Activated CD4-positive, alpha-beta memory T cell treated with anti-CD3 and anti-CD28 coated beads for 36 hours (primary cell): ENCODE measurements around the gene CRYM. TPM values are rescaled to one million over a fixed set of nuclear protein-coding genes. Genes with fewer than 3 reads are reported as not detected.
"Not testable (repeated sequence)": the region's sequence is repeated elsewhere in the genome, so short reads cannot be mapped to it uniquely, and the experiment has no call there.

ENCODE experiments used
- CTCF ChIA-PET: fragments of 350-600 bp; sonication (Branson Sonifier 250); formaldehyde crosslinking; loops from one replicate; lab custom pipeline; 2021; ENCODE audit warnings: antibody characterized with exemption, inconsistent platforms; lab: Charles Lee
- POLR2A ChIA-PET: fragments of 350-600 bp; sonication (Branson Sonifier 250); formaldehyde crosslinking; loops from one replicate; lab custom pipeline; 2021; ENCODE audit warnings: antibody characterized with exemption; lab: Charles Lee
- DNase-seq: peaks from one replicate; pipeline ENCODE4 v3.0.0-alpha.2; 2020
- H3K27ac Mint-ChIP-seq: one replicate; pipeline ENCODE4 v1.8.0; 2021; ENCODE audit warnings: mixed read lengths
- H3K27me3 Mint-ChIP-seq: one replicate; pipeline ENCODE4 v1.8.0; 2021; ENCODE audit warnings: mixed read lengths
- H3K36me3 Mint-ChIP-seq: one replicate; pipeline ENCODE4 v1.8.0; 2021; ENCODE audit warnings: mixed read lengths
- H3K4me1 Mint-ChIP-seq: one replicate; pipeline ENCODE4 v1.8.0; 2021; ENCODE audit warnings: low read depth, mixed read lengths
- H3K4me3 Mint-ChIP-seq: one replicate; pipeline ENCODE4 v1.8.0; 2021; ENCODE audit warnings: mild to moderate bottlenecking, mixed read lengths
- H3K9me3 Mint-ChIP-seq: one replicate; pipeline ENCODE4 v1.8.0; 2021; ENCODE audit warnings: mixed read lengths
- intact Hi-C: fragments of 100-400 bp; cut with micrococcal nuclease; formaldehyde crosslinking; loops from one replicate; pipeline ENCODE4 v1.15.1; 2023
- total RNA-seq, 2 experiments: library from RNA; stranded (reverse); gene quantifications; one replicate each; pipeline ENCODE4 v1.2.3, GENCODE V29; 2021

CRYM gene
- not detected for total RNA-seq

DNA sequence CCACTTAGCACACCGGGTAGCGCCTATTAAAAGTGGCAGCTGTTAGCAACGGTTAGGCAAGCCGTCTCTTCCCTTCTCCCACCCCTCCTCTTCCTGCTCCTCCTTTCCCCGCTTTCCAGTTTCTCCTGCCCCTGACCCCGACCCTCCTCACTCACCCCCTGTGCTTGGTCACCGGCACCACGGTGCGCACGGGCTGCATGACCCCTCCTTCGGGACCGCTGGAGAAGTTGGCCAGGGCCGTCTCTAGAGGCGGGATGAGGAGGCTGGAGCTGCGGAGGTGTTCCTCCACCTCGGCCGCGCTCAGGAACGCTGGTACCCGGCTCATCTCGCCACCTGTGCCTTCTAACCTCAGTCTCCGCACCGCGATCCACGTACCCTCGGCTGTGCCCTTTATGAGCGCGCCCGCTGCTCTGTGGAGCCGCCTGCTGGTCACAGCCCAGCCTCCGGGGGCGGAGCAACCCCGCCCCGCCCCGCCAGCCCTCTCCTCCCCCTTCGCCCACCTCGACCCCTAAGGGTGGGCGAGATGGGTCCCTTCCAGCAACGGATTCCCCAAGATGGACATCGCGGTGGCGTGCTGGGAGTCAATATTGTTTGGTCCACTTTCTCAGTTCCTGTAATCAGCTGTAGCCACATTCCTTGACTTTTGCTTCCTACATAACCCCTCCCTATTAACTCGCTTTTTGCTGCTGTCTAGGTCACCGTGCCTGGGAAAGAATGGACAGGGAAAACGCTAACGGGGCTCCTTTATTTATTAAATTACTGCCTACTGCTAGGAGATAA is at the start of gene CRYM:
TSS of gene CRYM (minus strand) at position 364 of the 780 bp plus-strand sequence. CDS start at position 325, 39 bp downstream.
- Mint-ChIP-seq H3K4me1 (no peaks in the 10 kb centered on the region), H3K36me3 (no peaks in the 10 kb centered on the region), H3K27ac (no peak within 1 kb of the TSS), H3K9me3 (no peaks in the 10 kb centered on the region), H3K27me3 (peaks cover 54% of the 10 kb centered on the region), H3K4me3 (peak within 1 kb of the TSS; percentile 25)
- peak; percentile 68 for DNase-seq
- intact Hi-C loops = loop anchor here (1.0 kb wide), 1 partner anchor 90 kb away; no protein-coding TSS in a partner anchor
- CTCF ChIA-PET = interaction anchor here (0.8 to 2.5 kb wide), 9 partner anchors 21 to 428 kb away, joined by 3 to 12 read pairs (median 3); no protein-coding TSS in a partner anchor
- POLR2A ChIA-PET = no interaction called here

DNA sequence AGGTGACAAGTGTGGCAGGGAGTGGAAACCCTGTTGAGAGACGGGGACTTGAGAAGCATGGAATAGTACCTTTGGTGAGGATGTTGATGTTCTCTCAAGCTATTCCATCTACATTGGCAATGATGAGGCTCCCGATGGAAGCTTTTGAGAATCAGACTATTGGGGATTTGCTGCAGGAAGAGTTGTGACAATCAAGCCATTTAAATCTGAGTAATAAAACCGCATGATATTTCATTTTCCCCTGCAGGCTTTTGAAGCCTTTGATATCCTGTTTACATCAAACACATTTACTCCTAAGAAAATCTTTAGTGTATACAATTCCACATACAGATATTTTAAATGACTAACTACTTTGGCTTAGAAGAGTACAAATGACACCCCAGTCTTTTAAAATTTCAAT is 49.0 kb upstream of the CRYM start:
- no peak for DNase-seq
- H3K9me3 Mint-ChIP-seq = peaks cover 12% of the 10 kb centered on the region
- intact Hi-C loops = no loop called here
- H3K4me3 Mint-ChIP-seq = no peak overlapping the region
- H3K4me1 Mint-ChIP-seq = no peaks in the 10 kb centered on the region
- H3K36me3 Mint-ChIP-seq = peaks cover 3% of the 10 kb centered on the region
- peaks cover 8% of the 10 kb centered on the region for H3K27me3 Mint-ChIP-seq
- H3K27ac Mint-ChIP-seq = no peak overlapping the region
- CTCF ChIA-PET = no interaction called here
- POLR2A ChIA-PET = no interaction called here

- Mint-ChIP-seq H3K36me3 (peaks cover 3% of the 10 kb centered on the region), H3K4me1 (no peaks in the 10 kb centered on the region), H3K27me3 (peaks cover 6% of the 10 kb centered on the region), H3K9me3 (peaks cover 12% of the 10 kb centered on the region), H3K27ac (no peak overlapping the region), H3K4me3 (no peak overlapping the region)
- intact Hi-C loops = no loop called here
- ChIA-PET POLR2A (no interaction called here), CTCF (no interaction called here)
- DNase-seq = no peak
Observed at GRCh38 chr16:21326459-21326858, 48.4 kb upstream of the CRYM start.

- Mint-ChIP-seq H3K9me3 (peaks cover 12% of the 10 kb centered on the region), H3K27me3 (peaks cover 5% of the 10 kb centered on the region), H3K27ac (no peak overlapping the region), H3K4me1 (no peaks in the 10 kb centered on the region), H3K36me3 (peaks cover 3% of the 10 kb centered on the region), H3K4me3 (no peak overlapping the region)
- ChIA-PET POLR2A (no interaction called here), CTCF (no interaction called here)
- intact Hi-C loops = no loop called here
- no peak for DNase-seq
Observed at GRCh38 chr16:21324267-21324666, 46.2 kb upstream of the CRYM start.

GRCh38 chr16:21322251-21322650 is 44.2 kb upstream of the CRYM start:
- H3K27ac Mint-ChIP-seq, intact Hi-C loops, CTCF ChIA-PET, H3K27me3 Mint-ChIP-seq, DNase-seq, POLR2A ChIA-PET, H3K9me3 Mint-ChIP-seq, H3K36me3 Mint-ChIP-seq, H3K4me1 Mint-ChIP-seq, H3K4me3 Mint-ChIP-seq: not testable (repeated sequence)

- H3K4me3 Mint-ChIP-seq = no peak overlapping the region
- no peaks in the 10 kb centered on the region for H3K9me3 Mint-ChIP-seq
- CTCF ChIA-PET = no interaction called here
- no peaks in the 10 kb centered on the region for H3K36me3 Mint-ChIP-seq
- peaks cover 2% of the 10 kb centered on the region for H3K27me3 Mint-ChIP-seq
- no peaks in the 10 kb centered on the region for H3K4me1 Mint-ChIP-seq
- POLR2A ChIA-PET = no interaction called here
- intact Hi-C loops = no loop called here
- no peak overlapping the region for H3K27ac Mint-ChIP-seq
- no peak for DNase-seq
Observed at GRCh38 chr16:21321736-21322135, 43.6 kb upstream of the CRYM start.

DNA sequence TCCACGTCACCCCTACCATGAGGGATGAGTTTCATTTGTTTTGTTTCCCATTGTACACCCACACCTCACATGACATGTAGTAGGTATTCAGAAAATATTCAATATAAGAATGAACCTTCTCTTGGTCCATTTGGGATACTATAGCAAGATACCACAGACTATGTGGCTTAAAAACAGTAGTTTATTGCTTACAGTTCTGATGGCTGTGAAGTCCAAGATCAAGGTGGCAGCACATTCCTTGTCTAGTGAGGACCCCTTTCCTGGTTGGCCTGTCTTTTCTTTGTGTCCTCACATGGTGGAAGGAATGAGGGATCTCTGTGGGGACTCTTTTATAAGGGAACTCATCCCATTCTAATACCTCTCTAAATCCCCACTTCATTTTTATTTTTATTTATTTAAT is 36.2 kb upstream of the CRYM start:
- Mint-ChIP-seq H3K4me1 (no peaks in the 10 kb centered on the region), H3K36me3 (no peaks in the 10 kb centered on the region), H3K27ac (no peak overlapping the region), H3K9me3 (no peaks in the 10 kb centered on the region), H3K4me3 (no peak overlapping the region), H3K27me3 (peaks cover 7% of the 10 kb centered on the region)
- DNase-seq = no peak
- intact Hi-C loops = no loop called here
- ChIA-PET POLR2A (no interaction called here), CTCF (no interaction called here)

DNA sequence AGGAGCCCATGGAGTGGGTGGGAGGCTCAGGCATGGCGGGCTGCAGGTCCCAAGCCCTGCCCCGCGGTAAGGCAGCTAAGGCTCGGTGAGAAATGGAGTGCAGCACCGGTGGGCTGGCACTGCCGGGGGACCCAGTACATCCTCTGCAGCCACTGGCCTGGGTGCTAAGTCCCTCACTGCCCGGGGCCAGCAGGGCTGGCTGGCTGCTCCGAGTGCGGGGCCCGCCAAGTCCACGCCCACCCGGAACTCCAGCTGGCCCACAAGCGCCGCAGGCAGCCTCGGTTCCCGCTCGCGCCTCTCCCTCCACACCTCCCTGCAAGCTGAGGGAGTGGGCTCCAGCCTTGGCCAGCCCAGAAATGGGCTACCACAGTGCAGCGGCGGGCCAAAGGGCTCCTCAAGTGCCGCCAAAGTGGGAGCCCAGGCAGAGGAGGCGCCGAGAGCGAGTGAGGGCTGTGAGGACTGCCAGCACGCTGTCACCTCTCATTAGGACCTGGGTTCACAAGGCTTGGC is 34.8 kb upstream of the CRYM start:
- H3K4me1 Mint-ChIP-seq, H3K27ac Mint-ChIP-seq: not testable (repeated sequence)

DNA sequence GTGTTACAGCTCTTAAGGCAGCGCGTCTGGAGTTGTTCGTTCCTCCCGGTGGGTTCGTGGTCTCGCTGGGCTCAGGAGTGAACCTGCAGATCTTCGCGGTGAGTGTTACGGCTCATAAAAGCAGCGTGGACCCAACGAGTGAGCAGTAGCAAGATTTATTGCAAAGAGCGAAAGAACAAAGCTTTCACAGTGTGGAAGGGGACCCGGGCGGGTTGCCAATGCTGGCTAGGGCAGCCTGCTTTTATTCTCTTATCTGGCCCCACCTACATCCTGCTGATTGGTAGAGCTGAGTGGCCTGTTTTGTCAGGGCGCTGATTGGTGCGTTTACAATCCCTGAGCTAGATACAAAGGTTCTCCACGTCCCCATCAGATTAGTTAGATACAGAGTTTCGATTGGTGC is 34.0 kb upstream of the CRYM start:
- POLR2A ChIA-PET, H3K4me3 Mint-ChIP-seq: not testable (repeated sequence)

More for the DNA sequence above, 34.8 kb upstream of the CRYM start:
- H3K4me3 Mint-ChIP-seq, intact Hi-C loops, CTCF ChIA-PET, DNase-seq, POLR2A ChIA-PET, H3K27me3 Mint-ChIP-seq, H3K36me3 Mint-ChIP-seq, H3K9me3 Mint-ChIP-seq: not testable (repeated sequence)

GRCh38 chr16:21306712-21307111 is 28.6 kb upstream of the CRYM start:
- H3K27me3 Mint-ChIP-seq, DNase-seq, POLR2A ChIA-PET, H3K36me3 Mint-ChIP-seq, H3K27ac Mint-ChIP-seq, H3K4me3 Mint-ChIP-seq, H3K9me3 Mint-ChIP-seq, CTCF ChIA-PET: not testable (repeated sequence)
- intact Hi-C loops = loop anchor here (10.0 kb wide), 3 partner anchors 248 to 1018 kb away; partner anchors contain the start of genes DCUN1D3 and LYRM1
- peaks cover 14% of the 10 kb centered on the region for H3K4me1 Mint-ChIP-seq

More for the DNA sequence above, 34.0 kb upstream of the CRYM start:
- H3K36me3 Mint-ChIP-seq, DNase-seq, H3K9me3 Mint-ChIP-seq, H3K27ac Mint-ChIP-seq, CTCF ChIA-PET, intact Hi-C loops, H3K4me1 Mint-ChIP-seq, H3K27me3 Mint-ChIP-seq: not testable (repeated sequence)

DNA sequence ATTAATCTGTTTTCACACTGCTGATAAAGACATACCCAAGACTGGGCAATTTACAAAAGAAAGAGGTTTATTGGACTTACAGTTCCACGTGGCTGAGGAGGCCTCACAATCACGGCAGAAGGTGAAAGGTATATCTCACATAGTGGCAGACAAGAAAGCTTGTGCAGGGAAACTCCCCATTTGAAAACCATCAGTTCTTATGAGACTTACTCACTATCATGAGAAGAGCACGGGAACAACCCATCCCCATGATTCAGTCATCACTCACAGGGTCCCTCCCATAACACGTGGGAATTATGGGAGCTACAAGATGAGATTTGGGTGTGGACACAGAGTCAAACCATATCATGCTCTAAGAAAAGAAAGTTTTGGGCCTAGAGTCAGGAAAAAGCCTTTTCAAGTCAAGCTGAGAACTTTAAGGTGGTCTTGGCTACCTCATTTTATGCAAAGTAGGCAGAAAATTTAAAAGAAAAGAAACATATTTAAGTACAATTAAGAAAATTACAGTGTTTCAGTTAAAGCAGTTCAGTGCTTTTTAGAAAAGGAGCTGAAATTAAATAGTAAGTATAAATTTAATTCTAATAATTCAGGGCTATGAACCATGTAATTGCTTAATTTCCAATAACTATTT is 24.9 kb upstream of the CRYM start:
- Mint-ChIP-seq H3K4me1 (peaks cover 33% of the 10 kb centered on the region), H3K27ac (no peak overlapping the region), H3K9me3 (no peaks in the 10 kb centered on the region), H3K27me3 (peaks cover 4% of the 10 kb centered on the region), H3K4me3 (no peak overlapping the region), H3K36me3 (no peaks in the 10 kb centered on the region)
- peak; percentile 18 for DNase-seq
- POLR2A ChIA-PET = no interaction called here
- CTCF ChIA-PET = interaction anchor here (1.6 to 3.7 kb wide), 3 partner anchors 8 to 145 kb away, joined by 4 to 28 read pairs (median 27); partner anchors contain the start of gene LDAF1
- intact Hi-C loops = loop anchor here (10.0 kb wide), 3 partner anchors 252 to 1022 kb away; partner anchors contain the start of genes DCUN1D3 and LYRM1

DNA sequence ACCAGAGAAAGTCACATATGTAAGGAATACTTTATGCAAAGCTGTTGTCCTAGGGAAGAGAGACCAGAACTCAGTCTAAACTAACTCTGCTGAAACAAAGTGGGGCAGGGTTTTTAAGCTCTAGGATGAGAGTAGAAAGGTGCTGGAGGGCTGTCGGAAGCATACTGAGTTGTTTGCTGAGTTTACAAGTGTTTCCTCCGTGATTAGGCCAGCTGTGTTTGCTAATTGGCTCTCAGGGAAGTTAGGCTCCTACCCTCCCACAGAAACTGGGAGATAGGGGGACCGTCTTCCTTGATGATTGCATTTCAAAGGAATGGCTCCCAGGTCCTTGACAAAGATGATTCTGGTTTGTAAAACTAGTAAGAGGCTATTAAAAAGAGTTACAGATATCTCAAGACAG is 24.4 kb upstream of the CRYM start:
- Mint-ChIP-seq H3K9me3 (no peaks in the 10 kb centered on the region), H3K36me3 (no peaks in the 10 kb centered on the region), H3K27me3 (peaks cover 4% of the 10 kb centered on the region), H3K4me3 (no peak overlapping the region), H3K4me1 (peaks cover 33% of the 10 kb centered on the region), H3K27ac (no peak overlapping the region)
- ChIA-PET POLR2A (no interaction called here), CTCF (interaction anchor here (1.6 to 3.7 kb wide), 3 partner anchors 8 to 145 kb away, joined by 4 to 28 read pairs (median 27); partner anchors contain the start of gene LDAF1)
- DNase-seq = no peak
- intact Hi-C loops = loop anchor here (10.0 kb wide), 3 partner anchors 252 to 1022 kb away; partner anchors contain the start of genes DCUN1D3 and LYRM1
